GM19467 (cell line): ENCODE data around the gene HERC3.

Experiments used
- ATAC-seq: cut with Tn5 transposase; IDR thresholded peaks from one replicate; pipeline ENCODE4 v1.9.1; 2021; ENCODE audit warnings: mild to moderate bottlenecking, moderate library complexity; ENCODE audit not compliant: unreplicated experiment

The HERC3 gene

GRCh38 chr4:88713782-88714181 lies 121.5 kb downstream of the HERC3 start:
- no peak for ATAC-seq

- ATAC-seq = no peak
Measured at GRCh38 chr4:88718098-88718497, 125.8 kb downstream of the HERC3 start.

- ATAC-seq = no peak
Measured at GRCh38 chr4:88719381-88719780, 127.1 kb downstream of the HERC3 start.

GRCh38 chr4:88720451-88721428 lies 128.5 kb downstream of the HERC3 start:
- ATAC-seq = no peak

GRCh38 chr4:88722276-88722780 lies 130.0 kb downstream of the HERC3 start:
- no peak for ATAC-seq

- ATAC-seq = no peak
Measured at GRCh38 chr4:88722828-88723227, 130.5 kb downstream of the HERC3 start.

GRCh38 chr4:88724406-88724805 lies 132.1 kb downstream of the HERC3 start:
- ATAC-seq = no peak

GRCh38 chr4:88725143-88725542 lies 132.9 kb downstream of the HERC3 start:
- ATAC-seq = no peak

- ATAC-seq = no peak
Measured at GRCh38 chr4:88725986-88726385, 133.7 kb downstream of the HERC3 start.

GRCh38 chr4:88728146-88728545 lies 135.9 kb downstream of the HERC3 start:
- no peak for ATAC-seq

GRCh38 chr4:88729146-88729760 lies 137.0 kb downstream of the HERC3 start:
- ATAC-seq = no peak

- no peak for ATAC-seq
Measured at GRCh38 chr4:88730811-88731210, 138.5 kb downstream of the HERC3 start.

- no peak for ATAC-seq
Measured at GRCh38 chr4:88731381-88731780, 139.1 kb downstream of the HERC3 start.

- ATAC-seq = no peak
Measured at GRCh38 chr4:88732714-88733368, 140.6 kb downstream of the HERC3 start.

GRCh38 chr4:88734403-88734949 lies 142.2 kb downstream of the HERC3 start:
- ATAC-seq = no peak

- no peak for ATAC-seq
Measured at GRCh38 chr4:88735564-88735963, 143.3 kb downstream of the HERC3 start.

- ATAC-seq = no peak
Measured at GRCh38 chr4:88736264-88736663, 144.0 kb downstream of the HERC3 start.

- peak; percentile 79 for ATAC-seq
Measured at GRCh38 chr4:88737307-88737941, 145.1 kb downstream of the HERC3 start.

- ATAC-seq = no peak
Measured at GRCh38 chr4:88738180-88738579, 145.9 kb downstream of the HERC3 start.

GRCh38 chr4:88742561-88742960 lies 150.3 kb downstream of the HERC3 start:
- ATAC-seq = no peak

- ATAC-seq = no peak
Measured at GRCh38 chr4:88743696-88744095, 151.4 kb downstream of the HERC3 start.
